ENCODE measurements around the gene SKAP1. TPM values are rescaled to one million over a fixed set of nuclear protein-coding genes. Genes with fewer than 3 reads are reported as not detected.

SKAP1 gene
- polyA plus RNA-seq (ENCODE audit: low read depth in 6 of 6): 100 to 1,000 TPM in 5 of 6 donors, 10 to 100 TPM in 1; 79.3 to 166 (median 140) TPM

DNA sequence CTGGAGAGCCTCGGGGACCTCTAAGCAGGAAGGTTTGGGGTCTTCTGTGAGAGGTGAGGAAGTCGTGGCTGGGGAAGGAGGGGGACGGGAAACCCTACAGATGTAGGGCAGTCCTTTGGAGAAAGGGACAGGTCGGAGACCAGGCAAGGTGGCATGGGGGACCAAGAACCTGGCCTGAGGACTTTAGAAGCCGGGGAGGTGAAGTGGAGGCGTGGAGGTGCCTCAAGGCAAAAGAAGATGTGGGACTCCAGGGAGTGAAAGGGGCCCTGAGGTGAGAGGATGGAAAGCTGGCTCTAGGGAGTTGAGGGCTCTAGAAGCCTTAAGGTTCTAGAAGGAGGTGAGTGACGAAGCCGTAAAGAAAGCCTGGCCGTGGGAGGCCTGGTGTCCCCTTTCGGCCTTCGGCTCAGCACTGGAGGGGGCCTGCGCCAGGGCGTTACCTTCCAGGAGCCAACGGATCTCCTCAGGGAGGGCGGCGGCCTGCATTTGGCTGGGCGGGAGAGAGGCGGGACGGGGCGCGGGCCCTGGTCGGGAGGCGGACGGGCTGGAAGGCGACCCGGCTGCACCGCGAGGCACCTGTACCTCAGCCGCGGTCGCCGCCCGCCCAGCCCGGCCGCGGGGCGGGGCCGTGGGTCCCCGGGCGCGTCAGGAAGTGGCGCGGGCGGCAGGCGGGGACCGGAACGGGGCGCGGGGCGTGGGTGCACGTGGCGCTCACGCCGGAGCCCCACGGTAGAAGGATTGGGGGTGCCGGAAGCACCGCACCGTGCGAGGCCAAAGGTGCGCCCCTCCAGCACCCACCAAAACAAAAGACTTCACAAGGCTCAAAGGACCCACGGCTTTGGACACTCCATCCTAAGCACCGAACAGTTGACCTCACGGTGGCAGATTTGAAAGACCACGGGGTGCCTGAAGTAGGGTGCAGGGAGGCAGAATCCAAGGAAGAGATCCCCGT is at the start of gene SKAP1:
Gene SKAP1, minus strand, starts transcription at position 577 of the 949 bp plus-strand sequence.
- peak; percentile 75 for DNase-seq
- peak within 1 kb of the TSS; percentile 93 to 98 (median 95) for H3K4me3 Mint-ChIP-seq
- H3K4me1 Mint-ChIP-seq: peaks cover 49 to 77% (median 75%) of the 10 kb centered on the region in 3 donors
- peak within 1 kb of the TSS; percentile 93 to 100 (median 97) for H3K27ac Mint-ChIP-seq
- H3K27me3 Mint-ChIP-seq: peaks cover 6 to 24% (median 14%) of the 10 kb centered on the region in 3 donors
- H3K9me3 Mint-ChIP-seq: peaks cover 0 to 5% (median 0%) of the 10 kb centered on the region in 7 donors
- peak; percentile 87 to 90 for ATAC-seq (ENCODE audit: low read depth in 2 of 2)
- peaks cover 0 to 18% of the 10 kb centered on the region in 2 donors for H3K36me3 Mint-ChIP-seq

DNA sequence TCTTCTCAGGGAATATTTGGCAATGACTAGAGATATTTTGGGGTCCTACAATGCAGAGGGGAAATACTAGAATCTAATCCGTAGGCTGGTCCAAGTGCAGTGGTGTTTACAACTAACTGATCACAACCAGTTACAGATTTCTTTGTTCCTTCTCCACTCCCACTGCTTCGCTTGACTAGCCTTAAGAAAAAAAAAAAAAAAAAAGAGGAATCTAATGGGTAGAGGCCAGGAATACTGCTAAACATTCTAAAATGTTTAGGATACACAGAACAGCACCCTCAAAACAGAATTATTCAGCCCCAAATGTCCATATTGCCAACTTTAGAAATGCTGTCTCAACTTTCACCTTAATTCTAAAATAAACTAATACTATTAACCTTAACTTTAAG is 49.0 kb upstream of the SKAP1 start:
- H3K4me3 Mint-ChIP-seq: no peak overlapping the region

DNA sequence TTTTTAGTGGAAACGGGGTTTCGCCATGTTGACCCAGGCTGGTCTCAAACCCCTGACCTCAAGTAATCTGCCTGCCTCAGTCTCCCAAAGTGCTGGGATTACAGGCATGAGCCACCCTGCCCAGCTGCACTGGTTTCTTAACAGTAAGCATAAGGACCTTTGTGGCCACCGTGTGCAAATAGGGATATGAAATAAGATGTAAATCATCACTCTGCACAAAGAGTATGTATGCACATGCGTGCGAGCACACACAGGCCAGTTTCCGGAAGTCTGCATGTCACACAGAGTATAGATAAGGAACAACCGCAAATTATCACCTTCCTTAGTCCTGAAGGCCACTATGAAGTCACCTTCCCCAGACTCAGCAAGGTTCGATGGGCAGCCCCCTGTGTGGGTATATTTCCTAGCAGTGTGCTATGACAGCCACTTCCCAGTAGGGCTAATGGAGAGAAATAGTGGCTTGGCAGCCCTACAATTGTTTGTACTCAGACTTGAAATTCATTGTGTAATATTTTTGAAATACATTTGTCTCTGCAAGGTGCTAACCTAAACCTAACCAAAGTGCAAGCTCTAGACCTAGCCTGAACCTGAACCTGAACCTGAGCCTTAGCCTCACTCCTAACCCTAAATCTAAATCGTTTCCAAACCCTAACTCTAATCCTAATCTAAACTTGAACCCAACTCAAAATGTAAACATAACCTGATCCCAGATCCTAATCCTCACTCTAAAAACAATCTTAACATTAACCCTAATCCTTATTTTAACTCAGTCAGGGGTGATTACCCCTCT is 48.4 kb upstream of the SKAP1 start:
- H3K36me3 Mint-ChIP-seq: no peaks in the 10 kb centered on the region
- H3K4me3 Mint-ChIP-seq: peak overlapping the region in 1 of 8 donors; percentile 46
- H3K27me3 Mint-ChIP-seq: peaks cover 0 to 6% (median 0%) of the 10 kb centered on the region in 3 donors
- ATAC-seq (ENCODE audit: low read depth in 2 of 2): peak; percentile 90 to 93
- peak; percentile 26 for DNase-seq
- peak overlapping the region in 1 of 6 donors; percentile 1 for H3K27ac Mint-ChIP-seq
- H3K4me1 Mint-ChIP-seq: peaks cover 9 to 20% (median 15%) of the 10 kb centered on the region in 3 donors
- H3K9me3 Mint-ChIP-seq: no peaks in the 10 kb centered on the region

More for the DNA sequence above, 49.0 kb upstream of the SKAP1 start:
- Mint-ChIP-seq H3K4me1 (peaks cover 9 to 26% (median 20%) of the 10 kb centered on the region in 3 donors), H3K9me3 (no peaks in the 10 kb centered on the region), H3K27me3 (peaks cover 0 to 6% (median 0%) of the 10 kb centered on the region in 3 donors), H3K27ac (peak overlapping the region in 1 of 6 donors; percentile 1), H3K36me3 (no peaks in the 10 kb centered on the region)
- no peak for DNase-seq
- ATAC-seq (ENCODE audit: low read depth in 2 of 2): no peak

DNA sequence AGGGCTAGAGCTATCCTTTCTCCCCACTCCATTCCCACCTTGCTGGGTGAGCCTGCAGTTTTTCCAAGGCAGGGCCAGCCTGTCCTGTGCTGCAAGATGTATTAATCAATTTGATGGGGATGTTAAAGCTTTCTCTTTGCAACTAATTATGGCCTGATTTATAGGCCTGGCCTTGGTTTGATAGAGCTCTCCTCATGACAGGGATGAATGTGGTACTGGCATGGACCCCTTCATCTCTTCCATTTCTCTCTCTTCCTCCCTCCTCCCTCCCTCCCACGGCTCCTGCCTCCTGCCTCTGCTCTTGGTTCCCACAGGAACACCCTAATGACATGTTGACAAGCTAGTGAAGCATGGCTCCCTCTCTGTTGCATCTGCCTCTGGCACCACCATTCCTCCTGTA is 47.2 kb upstream of the SKAP1 start:
- Mint-ChIP-seq H3K27ac (peak overlapping the region in 1 of 6 donors; percentile 80), H3K27me3 (peaks cover 0 to 6% (median 0%) of the 10 kb centered on the region in 3 donors), H3K4me1 (peaks cover 9 to 17% (median 12%) of the 10 kb centered on the region in 3 donors), H3K4me3 (no peak overlapping the region), H3K9me3 (no peaks in the 10 kb centered on the region), H3K36me3 (no peaks in the 10 kb centered on the region)
- no peak for DNase-seq
- no peak for ATAC-seq (ENCODE audit: low read depth in 2 of 2)

DNA sequence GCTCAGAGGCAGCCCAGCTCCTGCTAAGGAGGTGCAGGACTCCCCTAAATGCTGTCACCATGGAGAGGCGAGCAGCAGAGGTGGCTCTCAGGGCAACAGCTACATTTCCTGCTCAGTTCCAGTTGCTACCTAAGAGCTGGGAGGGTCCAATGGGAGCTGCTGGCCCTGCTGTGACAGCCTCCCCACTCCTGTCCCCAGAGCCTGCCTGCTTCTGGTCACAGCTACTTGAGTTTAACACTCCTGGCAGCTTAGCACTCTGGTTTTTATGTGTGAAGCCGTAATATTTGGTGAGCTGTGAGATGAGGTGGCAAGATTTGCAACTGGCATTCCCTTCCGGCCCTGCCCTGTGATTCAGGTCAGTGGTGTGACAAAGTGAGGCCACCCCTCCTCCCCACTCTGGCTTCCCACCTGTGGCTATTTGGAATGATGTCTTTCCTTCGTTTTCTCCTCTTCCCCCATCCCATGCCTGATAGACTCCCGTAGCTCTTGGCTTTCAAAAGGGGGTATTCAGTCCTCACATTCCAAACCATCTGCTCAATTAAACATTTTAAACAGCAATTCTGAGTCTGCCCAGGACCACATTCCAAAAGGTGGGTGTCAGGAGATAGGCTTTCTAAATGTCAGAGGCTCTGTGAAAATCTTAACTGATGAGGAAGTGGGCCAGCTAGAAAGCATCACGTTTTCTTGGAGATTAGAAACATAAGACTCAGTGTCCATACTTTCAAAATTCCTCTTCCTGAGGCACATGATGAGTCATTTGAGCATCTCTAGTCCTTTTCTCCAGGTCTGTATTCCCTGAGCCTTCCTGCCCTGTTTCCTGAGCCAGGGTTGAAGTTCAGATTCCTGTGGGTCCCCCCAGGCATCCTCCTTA is 42.6 kb upstream of the SKAP1 start:
- Mint-ChIP-seq H3K4me1 (peaks cover 4 to 7% (median 6%) of the 10 kb centered on the region in 3 donors), H3K4me3 (peak overlapping the region in 1 of 8 donors; percentile 15), H3K27ac (no peak overlapping the region), H3K9me3 (no peaks in the 10 kb centered on the region), H3K27me3 (peaks cover 0 to 6% (median 6%) of the 10 kb centered on the region in 3 donors), H3K36me3 (no peaks in the 10 kb centered on the region)
- ATAC-seq (ENCODE audit: low read depth in 2 of 2) (no peak), DNase-seq (no peak)

DNA sequence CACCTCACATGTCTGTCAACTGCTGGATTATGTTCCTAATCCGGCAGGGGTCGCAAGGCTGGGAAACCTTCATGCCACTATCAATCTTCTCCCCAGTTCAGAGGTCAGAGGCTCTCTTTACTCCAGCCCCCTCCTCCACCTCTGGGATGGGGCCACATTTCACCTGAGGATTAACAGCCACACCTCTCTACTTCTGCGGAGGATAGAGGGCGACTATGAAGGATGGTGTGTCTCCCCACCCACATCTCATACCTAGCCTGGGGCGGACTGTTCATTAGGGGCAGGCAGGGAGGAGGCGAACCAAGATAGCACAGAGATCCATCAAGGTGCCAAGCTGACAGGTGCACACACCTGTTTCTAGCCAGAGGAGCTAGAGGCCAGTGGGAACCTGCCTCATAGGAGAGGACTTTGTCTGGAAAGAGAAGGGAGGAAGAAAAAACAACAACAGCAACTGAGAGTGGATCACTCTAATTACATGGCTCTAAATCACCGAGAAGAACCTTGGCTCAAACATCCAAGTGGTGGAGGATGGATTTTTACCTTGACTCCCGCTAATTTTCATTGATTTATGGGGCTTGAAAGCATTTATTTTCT is 41.9 kb upstream of the SKAP1 start:
- H3K27me3 Mint-ChIP-seq: peaks cover 0 to 6% (median 6%) of the 10 kb centered on the region in 3 donors
- no peaks in the 10 kb centered on the region for H3K9me3 Mint-ChIP-seq
- DNase-seq: no peak
- H3K36me3 Mint-ChIP-seq: no peaks in the 10 kb centered on the region
- no peak for ATAC-seq (ENCODE audit: low read depth in 2 of 2)
- H3K4me1 Mint-ChIP-seq: peaks cover 4 to 6% (median 5%) of the 10 kb centered on the region in 3 donors
- H3K4me3 Mint-ChIP-seq: no peak overlapping the region
- peak overlapping the region in 1 of 6 donors; percentile 56 for H3K27ac Mint-ChIP-seq

DNA sequence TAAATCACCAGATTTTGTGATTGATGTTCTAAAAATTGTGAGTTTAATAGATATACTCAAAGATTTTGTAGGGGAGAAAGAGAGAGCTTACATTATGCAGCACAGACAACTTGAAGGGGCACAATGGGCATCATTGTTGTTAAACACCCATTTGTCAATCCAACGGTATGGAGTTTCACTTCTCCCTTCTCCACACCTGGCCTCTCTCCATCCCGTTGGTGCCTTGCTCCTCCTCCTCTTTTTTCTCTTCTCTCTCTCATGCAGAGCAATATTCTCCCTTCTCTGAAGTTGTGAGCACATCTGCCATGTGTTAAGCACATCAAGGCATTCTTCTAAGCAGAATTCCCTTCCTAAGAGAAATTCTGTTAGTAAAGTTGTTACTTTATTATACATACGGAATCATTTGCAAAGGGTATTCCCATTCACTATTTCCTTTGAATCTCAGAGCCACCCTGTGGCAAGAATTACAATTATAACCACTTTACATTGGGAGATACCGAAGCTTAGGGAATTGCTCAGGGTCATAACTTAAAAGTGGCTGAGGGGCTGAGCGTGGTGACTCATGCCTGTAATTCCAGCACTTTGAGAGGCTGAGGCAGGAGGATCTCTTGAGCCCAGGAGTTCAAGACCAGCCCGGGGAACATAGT is 40.5 kb upstream of the SKAP1 start:
- H3K4me1 Mint-ChIP-seq: peaks cover 4 to 6% (median 5%) of the 10 kb centered on the region in 3 donors
- DNase-seq (no peak), ATAC-seq (ENCODE audit: low read depth in 2 of 2) (peak; percentile 45 to 46)
- no peaks in the 10 kb centered on the region for H3K36me3 Mint-ChIP-seq
- no peak overlapping the region for H3K4me3 Mint-ChIP-seq
- no peak overlapping the region for H3K27ac Mint-ChIP-seq
- peaks cover 0 to 6% (median 6%) of the 10 kb centered on the region in 3 donors for H3K27me3 Mint-ChIP-seq
- no peaks in the 10 kb centered on the region for H3K9me3 Mint-ChIP-seq

DNA sequence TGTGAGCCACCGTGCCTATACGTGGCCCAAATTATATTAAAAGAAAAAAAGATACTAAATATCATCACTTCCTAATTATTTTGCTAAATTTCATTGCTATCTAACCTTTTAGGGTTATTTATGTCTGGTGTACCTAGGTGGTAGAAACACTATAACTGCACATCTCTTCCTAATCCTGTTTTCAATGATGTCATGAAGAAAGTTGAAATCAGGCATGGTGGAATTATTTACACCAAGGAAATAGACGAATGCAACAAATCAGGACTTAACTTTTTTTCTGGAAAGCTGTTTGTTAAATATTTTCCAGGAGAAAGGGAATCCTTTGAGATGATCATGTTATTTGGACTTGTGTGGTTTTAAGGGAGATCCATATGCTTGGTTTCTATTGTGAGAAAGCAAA is 39.2 kb upstream of the SKAP1 start:
- Mint-ChIP-seq H3K27ac (no peak overlapping the region), H3K36me3 (no peaks in the 10 kb centered on the region), H3K4me3 (no peak overlapping the region), H3K9me3 (no peaks in the 10 kb centered on the region), H3K27me3 (peaks cover 0 to 9% (median 5%) of the 10 kb centered on the region in 3 donors), H3K4me1 (peaks cover 4 to 6% (median 5%) of the 10 kb centered on the region in 3 donors)
- no peak for DNase-seq
- ATAC-seq (ENCODE audit: low read depth in 2 of 2): no peak

DNA sequence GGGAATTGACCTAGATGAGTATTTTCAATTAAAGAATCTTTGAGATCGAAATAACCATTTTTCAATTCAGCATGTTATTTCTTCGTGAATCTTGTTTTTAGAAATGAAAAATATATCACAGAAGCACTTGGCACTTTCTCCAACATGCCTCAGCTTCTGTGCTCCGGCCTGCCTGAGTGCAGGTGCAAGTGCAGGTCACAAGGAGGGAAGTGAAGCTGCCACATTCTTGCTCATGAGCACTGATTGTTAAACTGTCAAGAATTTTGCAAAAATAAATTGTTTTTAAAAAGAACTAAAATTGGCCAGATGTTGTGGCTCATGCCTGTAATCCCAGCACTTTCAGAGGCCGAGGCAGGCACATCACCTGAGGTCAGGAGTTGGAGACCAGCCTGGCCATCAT is 38.3 kb upstream of the SKAP1 start:
- Mint-ChIP-seq H3K27me3 (peaks cover 4 to 15% (median 6%) of the 10 kb centered on the region in 3 donors), H3K27ac (peak overlapping the region in 1 of 6 donors; percentile 57), H3K4me3 (no peak overlapping the region), H3K36me3 (no peaks in the 10 kb centered on the region), H3K9me3 (no peaks in the 10 kb centered on the region), H3K4me1 (peaks cover 4 to 6% (median 5%) of the 10 kb centered on the region in 3 donors)
- no peak for ATAC-seq (ENCODE audit: low read depth in 2 of 2)
- no peak for DNase-seq

DNA sequence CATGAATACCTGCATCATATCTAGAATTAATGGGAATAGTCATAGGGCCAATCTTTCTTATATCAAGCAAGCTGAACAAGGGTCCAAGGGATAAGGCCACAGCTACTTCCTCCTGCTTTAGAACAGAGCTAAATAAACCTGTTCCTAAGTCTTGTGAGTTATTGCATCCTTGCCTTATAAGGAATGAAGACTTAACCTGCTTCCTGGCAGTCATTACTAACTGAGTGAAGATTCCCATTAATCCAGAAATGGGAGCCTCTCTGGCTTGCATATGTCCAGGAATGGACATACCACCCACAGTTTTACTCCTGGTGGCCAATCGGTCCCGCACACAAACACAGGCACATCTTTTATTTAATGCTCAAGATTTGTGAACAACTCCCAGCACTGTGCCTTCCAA is 35.9 kb upstream of the SKAP1 start:
- Mint-ChIP-seq H3K4me1 (peaks cover 4 to 6% (median 5%) of the 10 kb centered on the region in 3 donors), H3K27ac (no peak overlapping the region), H3K4me3 (no peak overlapping the region), H3K27me3 (peaks cover 18 to 21% (median 20%) of the 10 kb centered on the region in 3 donors), H3K36me3 (no peaks in the 10 kb centered on the region), H3K9me3 (no peaks in the 10 kb centered on the region)
- ATAC-seq (ENCODE audit: low read depth in 2 of 2) (no peak), DNase-seq (no peak)

DNA sequence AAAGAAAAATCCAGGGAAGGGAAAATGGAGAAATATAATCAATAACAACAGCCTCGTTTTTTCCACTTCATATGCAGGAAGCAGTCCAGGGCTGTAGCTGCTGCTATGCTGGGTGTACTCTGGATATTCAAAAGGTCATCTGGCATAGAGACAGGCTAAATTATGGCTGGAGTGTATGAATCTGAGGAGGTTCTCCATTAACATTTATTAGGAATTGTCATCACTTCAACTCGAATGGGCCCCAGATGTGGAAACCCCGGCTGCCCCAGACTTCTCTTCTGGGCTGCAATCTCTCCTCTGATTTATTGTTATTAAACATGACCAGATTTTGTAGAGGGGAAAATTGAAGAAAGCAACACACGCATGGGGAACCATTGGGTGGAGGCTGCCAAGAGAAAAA is 33.5 kb upstream of the SKAP1 start:
- Mint-ChIP-seq H3K27ac (no peak overlapping the region), H3K27me3 (peaks cover 13 to 21% (median 18%) of the 10 kb centered on the region in 3 donors), H3K4me3 (no peak overlapping the region), H3K4me1 (no peaks in the 10 kb centered on the region), H3K9me3 (no peaks in the 10 kb centered on the region), H3K36me3 (no peaks in the 10 kb centered on the region)
- ATAC-seq (ENCODE audit: low read depth in 2 of 2) (no peak), DNase-seq (no peak)

DNA sequence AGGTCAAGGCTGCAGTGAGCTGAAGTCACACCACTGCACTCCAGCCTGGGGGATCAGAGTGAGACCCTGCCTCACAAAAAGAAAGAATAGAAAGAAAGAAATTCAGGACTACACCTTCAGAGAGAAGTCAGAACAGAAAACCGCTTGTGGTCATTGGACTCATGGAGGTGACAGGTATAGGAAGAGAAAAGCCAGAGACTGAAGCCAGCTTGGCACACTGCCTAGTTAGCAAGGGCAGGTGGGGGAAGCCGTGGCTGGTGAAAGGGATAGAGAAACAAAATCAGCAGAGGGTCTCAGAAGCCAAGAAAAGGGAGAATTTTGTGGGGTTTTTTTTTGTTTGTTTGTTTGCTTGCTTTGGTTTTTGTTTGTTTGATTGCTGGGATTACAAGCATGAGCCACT is 32.9 kb upstream of the SKAP1 start:
- Mint-ChIP-seq H3K9me3 (no peaks in the 10 kb centered on the region), H3K4me1 (peaks cover 0 to under 1% (median 0%) of the 10 kb centered on the region in 3 donors), H3K4me3 (no peak overlapping the region), H3K36me3 (no peaks in the 10 kb centered on the region), H3K27me3 (peaks cover 13 to 21% (median 18%) of the 10 kb centered on the region in 3 donors), H3K27ac (peak overlapping the region in 1 of 6 donors; percentile 87)
- DNase-seq: no peak
- no peak for ATAC-seq (ENCODE audit: low read depth in 2 of 2)
